GM23248 (cell line): Measurements from ENCODE around the gene ABCG4. TPM values are rescaled to one million over a fixed set of nuclear protein-coding genes. Genes with fewer than 3 reads are reported as not detected.
A peak's percentile ranks its signal among the peaks of the same experiment; 100 is the strongest.

Experiments
- DNase-seq: peaks from one replicate; pipeline ENCODE4 v3.0.0-alpha.2; 2015
- H2AFZ ChIP-seq: fragments of 200-600 bp; sonication (generic); 2 replicates; pipeline ENCODE4 v1.6.1; 2016; ENCODE audit warnings: antibody characterized with exemption
- H3F3A ChIP-seq: fragments of 200-600 bp; sonication (generic); 2 replicates; pipeline ENCODE4 v1.6.1; 2016; ENCODE audit warnings: mild to moderate bottlenecking, antibody characterized with exemption, mixed run types; ENCODE audit not compliant: insufficient read depth
- H3K27ac ChIP-seq: fragments of 200-600 bp; sonication (generic); 2 replicates; pipeline ENCODE4 v1.5.1; 2016; ENCODE audit warnings: mild to moderate bottlenecking
- H3K27me3 ChIP-seq: fragments of 200-600 bp; sonication (generic); replicated peaks from 2 replicates; pipeline ENCODE4 v1.6.1; 2016; ENCODE audit warnings: mild to moderate bottlenecking; ENCODE audit not compliant: insufficient read depth
- H3K36me3 ChIP-seq: fragments of 200-600 bp; sonication (generic); 2 replicates; pipeline ENCODE4 v1.6.1; 2016; ENCODE audit warnings: low read depth, mild to moderate bottlenecking
- H3K4me1 ChIP-seq: fragments of 200-600 bp; sonication (generic); 2 replicates; pipeline ENCODE4 v1.6.1; 2016; ENCODE audit warnings: mild to moderate bottlenecking; ENCODE audit not compliant: insufficient read depth
- H3K4me2 ChIP-seq: fragments of 200-600 bp; sonication (generic); one replicate; pipeline ENCODE4 v1.6.1; 2016; ENCODE audit warnings: mild to moderate bottlenecking; ENCODE audit not compliant: unreplicated experiment
- H3K4me3 ChIP-seq: fragments of 200-600 bp; sonication (generic); 2 replicates; pipeline ENCODE4 v1.5.1; 2016; ENCODE audit warnings: mild to moderate bottlenecking
- H3K79me2 ChIP-seq: fragments of 200-600 bp; sonication (generic); 2 replicates; pipeline ENCODE4 v1.6.1; 2016; ENCODE audit warnings: mild to moderate bottlenecking; ENCODE audit not compliant: insufficient read depth
- H3K9ac ChIP-seq: fragments of 200-600 bp; sonication (generic); 2 replicates; pipeline ENCODE4 v1.6.1; 2016; ENCODE audit warnings: mild to moderate bottlenecking
- H3K9me2 ChIP-seq: fragments of 200-600 bp; sonication (generic); 2 replicates; pipeline ENCODE4 v1.6.1; 2016; ENCODE audit warnings: mixed run types, mild to moderate bottlenecking, moderate library complexity; ENCODE audit not compliant: insufficient read depth
- H3K9me3 ChIP-seq: fragments of 200-600 bp; sonication (generic); one replicate; pipeline ENCODE4 v1.6.1; 2017; ENCODE audit warnings: low read depth
- H4K20me1 ChIP-seq: fragments of 200-600 bp; sonication (generic); 2 replicates; pipeline ENCODE4 v1.6.0; 2016; ENCODE audit not compliant: insufficient read depth
- EZH2 ChIP-seq: fragments of 200-600 bp; sonication (generic); IDR thresholded peaks from 2 replicates; pipeline ENCODE4 v1.6.1; 2018; ENCODE audit warnings: antibody characterized with exemption, mild to moderate bottlenecking; ENCODE audit not compliant: insufficient read depth, poor library complexity, severe bottlenecking
- EZH2phosphoT487 ChIP-seq: fragments of 200-600 bp; sonication (generic); IDR thresholded peaks from 2 replicates; pipeline ENCODE4 v1.6.1; 2018; ENCODE audit warnings: antibody characterized with exemption, moderate library complexity, mild to moderate bottlenecking, low read depth; ENCODE audit not compliant: insufficient read depth
- WGBS, 2 experiments: methylation state at CpG; one replicate each; pipeline ENCODE4 v1.1.6; 2015 to 2017; ENCODE audit warnings: low lambda C conversion rate in 2 of 2, low coverage in 1 of 2; ENCODE audit errors: missing lambda C conversion rate in 2 of 2; 5-methylcytosine and 5-hydroxymethylcytosine counted together
- in situ Hi-C: fragments of 300-500 bp; cut with MboI; formaldehyde crosslinking; loops from 2 replicates; pipeline ENCODE4 v1.15.0; 2020
- polyA plus RNA-seq: library from polyadenylated mRNA; unstranded; fragments of >200 nt; fragmentation: Nextera tagmentation; extraction: Ambion mirVana; gene quantifications from 2 replicates; pipeline ENCODE4 v1.2.1, GENCODE V29; 2016
- total RNA-seq: library from RNA; depleted of rRNA; stranded (reverse); fragments of >200 nt; shearing (Covaris generic); gene quantifications from 2 replicates; pipeline ENCODE4 v1.2.3, GENCODE V29; 2014

The ABCG4 gene
- total and polyA plus RNA-seq, 2 experiments from 2014 or later, result 0.06 TPM; not detected in 1

DNA sequence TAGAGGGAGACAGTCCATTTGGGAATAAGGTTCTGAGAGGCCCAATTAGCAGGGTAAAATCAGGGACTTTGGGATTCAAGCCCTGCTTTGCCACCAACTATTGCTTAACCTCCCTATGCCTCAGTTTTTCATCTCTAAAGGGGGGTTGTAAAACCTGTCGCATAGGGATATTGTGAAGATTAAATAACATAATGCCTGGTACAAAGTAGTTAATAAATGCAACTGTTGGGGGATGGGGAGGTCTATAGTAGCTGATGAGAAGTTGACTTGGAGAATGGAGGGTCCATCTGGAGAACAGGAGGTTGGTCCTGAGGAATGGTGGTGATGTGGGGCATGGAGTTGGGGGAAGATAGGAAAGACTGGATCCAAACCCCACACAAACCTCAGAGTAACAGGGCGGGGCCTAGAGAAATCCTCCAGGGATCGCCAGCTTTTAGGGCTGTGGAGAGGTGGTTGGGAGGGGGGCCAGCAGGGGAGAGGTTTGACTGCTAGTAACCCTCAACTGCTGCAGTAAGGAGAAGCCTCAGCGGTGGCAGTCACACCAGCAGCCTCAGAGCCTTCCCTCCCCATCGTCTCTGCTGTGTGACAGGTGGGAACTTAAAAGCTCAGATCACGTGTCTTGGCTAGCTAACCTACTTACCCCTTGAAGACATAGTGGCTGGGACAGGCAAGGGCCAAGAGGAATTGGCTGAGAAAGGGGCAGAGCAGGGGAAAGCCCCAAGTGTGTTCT lies 1.1 kb upstream of the ABCG4 start:
- no peaks in the 10 kb centered on the region for H3K4me1 ChIP-seq
- H3K27ac ChIP-seq, result no peak overlapping the region
- no peak overlapping the region for H2AFZ ChIP-seq
- H3F3A ChIP-seq, result no peaks in the 10 kb centered on the region
- peaks cover 32% of the 10 kb centered on the region; the same call in 1 of the 2 replicates for H3K27me3 ChIP-seq
- WGBS, 2 experiments, result 37 to 49% methylated on average over 6 of the region's 6 CpGs
- no peak for TF ChIP-seq EZH2phosphoT487
- no peak for TF ChIP-seq EZH2
- H3K9me3 ChIP-seq, result no peaks in the 10 kb centered on the region
- H3K4me3 ChIP-seq, result no peak overlapping the region
- DNase-seq, result no peak
- no peaks in the 10 kb centered on the region for H4K20me1 ChIP-seq
- in situ Hi-C loops, result no loop called here
- no peak overlapping the region for H3K4me2 ChIP-seq
- no peaks in the 10 kb centered on the region for H3K36me3 ChIP-seq
- no peaks in the 10 kb centered on the region for H3K9me2 ChIP-seq
- H3K79me2 ChIP-seq, result no peaks in the 10 kb centered on the region
- H3K9ac ChIP-seq, result no peak overlapping the region

DNA sequence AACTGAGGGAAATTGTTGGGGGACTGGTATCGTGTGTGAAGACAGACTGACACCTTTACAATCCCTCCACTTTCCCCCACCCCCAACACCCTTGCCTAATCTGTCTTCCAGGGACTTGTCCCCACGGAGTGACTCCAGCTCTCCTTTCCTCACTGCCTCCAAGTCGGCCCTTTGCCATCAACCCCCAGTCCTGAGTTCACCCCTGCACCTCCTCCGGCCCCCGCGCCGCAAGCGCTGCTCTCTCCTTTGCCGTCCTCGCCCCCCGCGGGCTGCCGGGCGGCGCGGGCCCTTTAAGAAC lies 183 bp upstream of the ABCG4 start:
- Histone ChIP-seq H3K27me3 (peaks cover 40% of the 10 kb centered on the region; the same call in 1 of the 2 replicates), H3F3A (no peaks in the 10 kb centered on the region), H3K4me2 (peak overlapping the region; percentile 84), H3K4me1 (no peaks in the 10 kb centered on the region), H2AFZ (peak overlapping the region; percentile 87), H3K79me2 (no peaks in the 10 kb centered on the region), H3K36me3 (no peaks in the 10 kb centered on the region), H3K27ac (no peak overlapping the region), H3K9me2 (no peaks in the 10 kb centered on the region), H3K4me3 (peak overlapping the region; percentile 71), H4K20me1 (no peaks in the 10 kb centered on the region), H3K9ac (peak overlapping the region; percentile 33; the same call in 1 of the 2 replicates), H3K9me3 (no peaks in the 10 kb centered on the region)
- no peak for TF ChIP-seq EZH2
- no peak for TF ChIP-seq EZH2phosphoT487
- in situ Hi-C loops, result no loop called here
- WGBS, 2 experiments, result 1 to 4% methylated on average over 7 to 16 of the region's 16 CpGs
- no peak for DNase-seq

DNA sequence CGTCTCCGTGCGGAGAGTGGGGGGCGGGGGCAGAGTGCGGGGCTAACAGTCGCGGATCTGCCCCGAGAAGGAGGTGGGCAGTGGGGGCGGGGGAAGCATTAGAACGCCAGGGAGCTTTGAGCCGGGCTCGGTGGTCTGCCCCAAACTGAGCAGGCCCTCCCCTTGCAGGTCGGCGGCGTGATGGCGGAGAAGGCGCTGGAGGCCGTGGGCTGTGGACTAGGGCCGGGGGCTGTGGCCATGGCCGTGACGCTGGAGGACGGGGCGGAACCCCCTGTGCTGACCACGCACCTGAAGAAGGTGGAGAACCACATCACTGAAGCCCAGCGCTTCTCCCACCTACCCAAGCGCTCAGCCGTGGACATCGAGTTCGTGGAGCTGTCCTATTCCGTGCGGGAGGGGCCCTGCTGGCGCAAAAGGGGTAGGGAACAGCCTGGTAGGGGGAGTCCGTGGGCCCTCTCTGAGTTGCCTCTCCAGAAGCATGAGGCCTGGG lies 979 bp downstream of the ABCG4 start:
- Histone ChIP-seq H3K4me3 (peak overlapping the region; percentile 71; the same call in 1 of the 2 replicates), H3K4me1 (no peaks in the 10 kb centered on the region), H3K36me3 (no peaks in the 10 kb centered on the region), H3F3A (no peaks in the 10 kb centered on the region), H3K27ac (no peak overlapping the region), H3K4me2 (no peak overlapping the region), H3K27me3 (peaks cover 42% of the 10 kb centered on the region; the same call in 1 of the 2 replicates), H3K9me2 (no peaks in the 10 kb centered on the region), H4K20me1 (no peaks in the 10 kb centered on the region), H3K9ac (no peak overlapping the region), H3K79me2 (no peaks in the 10 kb centered on the region), H3K9me3 (no peaks in the 10 kb centered on the region), H2AFZ (no peak overlapping the region; the same call in 1 of the 2 replicates)
- in situ Hi-C loops, result no loop called here
- WGBS, 2 experiments, result 36 to 42% methylated on average over 21 to 32 of the region's 33 CpGs
- no peak for DNase-seq
- TF ChIP-seq EZH2phosphoT487 (no peak), EZH2 (no peak)

DNA sequence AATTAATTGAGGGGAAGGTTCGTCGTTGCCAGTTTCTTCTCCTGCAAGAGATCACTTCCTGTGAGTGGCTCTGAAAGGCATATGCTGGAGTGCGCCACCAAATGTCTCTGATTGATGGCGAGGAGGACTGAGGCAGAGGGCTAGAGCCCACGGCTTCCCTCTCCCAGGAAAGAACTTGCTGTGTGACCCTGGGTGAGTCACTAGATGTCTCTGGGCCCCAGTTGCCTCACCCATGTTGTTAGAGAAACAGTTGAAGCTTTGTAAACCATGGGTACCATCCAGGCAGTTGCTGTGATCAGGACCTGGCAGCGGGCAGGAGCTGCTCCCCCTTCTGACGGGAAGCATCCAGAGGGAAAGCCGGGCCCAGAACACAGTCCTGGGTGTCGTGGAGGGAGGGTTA lies 3.2 kb downstream of the ABCG4 start:
- Histone ChIP-seq H2AFZ (no peak overlapping the region), H3K27ac (no peak overlapping the region), H3K4me3 (no peak overlapping the region), H4K20me1 (no peaks in the 10 kb centered on the region), H3K9me3 (no peaks in the 10 kb centered on the region), H3F3A (no peaks in the 10 kb centered on the region), H3K36me3 (no peaks in the 10 kb centered on the region), H3K4me2 (no peak overlapping the region), H3K4me1 (no peaks in the 10 kb centered on the region), H3K9ac (no peak overlapping the region), H3K27me3 (peaks cover 44% of the 10 kb centered on the region; the same call in 1 of the 2 replicates), H3K79me2 (no peaks in the 10 kb centered on the region), H3K9me2 (no peaks in the 10 kb centered on the region)
- no peak for DNase-seq
- TF ChIP-seq EZH2 (no peak), EZH2phosphoT487 (no peak)
- in situ Hi-C loops, result no loop called here
- 88 to 92% methylated on average over 9 of the region's 9 CpGs for WGBS, 2 experiments
